ENCODE results near the gene COMP. TPM values are rescaled to one million over a fixed set of nuclear protein-coding genes. Genes with fewer than 3 reads are reported as not detected.

Gene COMP
- total and polyA plus RNA-seq, 4 donors = 9.8 to 142 (median 15.1) TPM

GRCh38 chr19:18789883-18790565 is 1.1 kb downstream of the COMP start:
- 1% methylated on average over 22 to 65 of the region's 65 CpGs for WGBS, 2 donors
- Histone ChIP-seq H3K27me3 (ENCODE audit: control insufficient read depth in 1 of 2, insufficient read depth in 2 of 2, low read length in 1 of 2) (no peaks in the 10 kb centered on the region), H3K4me3 (ENCODE audit: low read length in 2 of 2) (no peak overlapping the region), H3K9me3 (ENCODE audit: control insufficient read depth, low read length) (no peaks in the 10 kb centered on the region), H3K27ac (ENCODE audit: low read depth in 1 of 2, low read length in 2 of 2) (no peak overlapping the region), H3K36me3 (ENCODE audit: control insufficient read depth in 1 of 2, insufficient read depth in 2 of 2, low read length in 1 of 2) (no peaks in the 10 kb centered on the region), H3K4me1 (ENCODE audit: control insufficient read depth in 1 of 2, insufficient read depth in 2 of 2, low read length in 2 of 2) (no peaks in the 10 kb centered on the region)
- intact Hi-C loops (cut with DNase I) = no loop called here
- DNase-seq (peak in 1 of 2 donors; percentile 83), ATAC-seq (ENCODE audit: low FRiP score) (no peak)

GRCh38 chr19:18789422-18789869 is 1.7 kb downstream of the COMP start:
- H3K27me3 ChIP-seq (ENCODE audit: control insufficient read depth in 1 of 2, insufficient read depth in 2 of 2, low read length in 1 of 2) = no peaks in the 10 kb centered on the region
- ATAC-seq (ENCODE audit: low FRiP score) (no peak), DNase-seq (peak in 1 of 2 donors; percentile 76)
- H3K27ac ChIP-seq (ENCODE audit: low read depth in 1 of 2, low read length in 2 of 2) = no peak overlapping the region
- H3K36me3 ChIP-seq (ENCODE audit: control insufficient read depth in 1 of 2, insufficient read depth in 2 of 2, low read length in 1 of 2) = no peaks in the 10 kb centered on the region
- no peak overlapping the region for H3K4me3 ChIP-seq (ENCODE audit: low read length in 2 of 2)
- no peaks in the 10 kb centered on the region for H3K4me1 ChIP-seq (ENCODE audit: control insufficient read depth in 1 of 2, insufficient read depth in 2 of 2, low read length in 2 of 2)
- intact Hi-C loops (cut with DNase I) = no loop called here
- 2 to 3% methylated on average over 19 to 38 of the region's 38 CpGs for WGBS, 2 donors
- H3K9me3 ChIP-seq (ENCODE audit: control insufficient read depth, low read length) = no peaks in the 10 kb centered on the region

- DNase-seq (peak in 1 of 2 donors; percentile 74), ATAC-seq (ENCODE audit: low FRiP score) (no peak)
- Histone ChIP-seq H3K9me3 (ENCODE audit: control insufficient read depth, low read length) (no peaks in the 10 kb centered on the region), H3K36me3 (ENCODE audit: control insufficient read depth in 1 of 2, insufficient read depth in 2 of 2, low read length in 1 of 2) (no peaks in the 10 kb centered on the region), H3K27ac (ENCODE audit: low read depth in 1 of 2, low read length in 2 of 2) (no peak overlapping the region), H3K4me1 (ENCODE audit: control insufficient read depth in 1 of 2, insufficient read depth in 2 of 2, low read length in 2 of 2) (no peaks in the 10 kb centered on the region), H3K4me3 (ENCODE audit: low read length in 2 of 2) (no peak overlapping the region), H3K27me3 (ENCODE audit: control insufficient read depth in 1 of 2, insufficient read depth in 2 of 2, low read length in 1 of 2) (no peaks in the 10 kb centered on the region)
- intact Hi-C loops (cut with DNase I) = no loop called here
- 1 to 2% methylated on average over 65 to 68 of the region's 68 CpGs for WGBS, 2 donors
These were observed 2.3 kb downstream of the COMP start for GRCh38 chr19:18788529-18789421.

GRCh38 chr19:18785179-18786124 is 5.7 kb downstream of the COMP start:
- no peaks in the 10 kb centered on the region for H3K27me3 ChIP-seq (ENCODE audit: control insufficient read depth in 1 of 2, insufficient read depth in 2 of 2, low read length in 1 of 2)
- no peaks in the 10 kb centered on the region for H3K9me3 ChIP-seq (ENCODE audit: control insufficient read depth, low read length)
- WGBS, 2 donors = 8 to 11% methylated on average over 60 to 65 of the region's 65 CpGs
- H3K4me1 ChIP-seq (ENCODE audit: control insufficient read depth in 1 of 2, insufficient read depth in 2 of 2, low read length in 2 of 2) = no peaks in the 10 kb centered on the region
- no peak overlapping the region for H3K27ac ChIP-seq (ENCODE audit: low read depth in 1 of 2, low read length in 2 of 2)
- intact Hi-C loops (cut with DNase I) = no loop called here
- DNase-seq = peak; percentile 79 to 94
- H3K4me3 ChIP-seq (ENCODE audit: low read length in 2 of 2) = no peak overlapping the region
- H3K36me3 ChIP-seq (ENCODE audit: control insufficient read depth in 1 of 2, insufficient read depth in 2 of 2, low read length in 1 of 2) = no peaks in the 10 kb centered on the region
- ATAC-seq (ENCODE audit: low FRiP score) = peak; percentile 77

GRCh38 chr19:18784786-18785120 is 6.4 kb downstream of the COMP start:
- no peaks in the 10 kb centered on the region for H3K4me1 ChIP-seq (ENCODE audit: control insufficient read depth in 1 of 2, insufficient read depth in 2 of 2, low read length in 2 of 2)
- WGBS, 2 donors = 67 to 77% methylated on average over 16 of the region's 16 CpGs
- H3K36me3 ChIP-seq (ENCODE audit: control insufficient read depth in 1 of 2, insufficient read depth in 2 of 2, low read length in 1 of 2) = no peaks in the 10 kb centered on the region
- H3K27me3 ChIP-seq (ENCODE audit: control insufficient read depth in 1 of 2, insufficient read depth in 2 of 2, low read length in 1 of 2) = no peaks in the 10 kb centered on the region
- ATAC-seq (ENCODE audit: low FRiP score) = no peak
- H3K4me3 ChIP-seq (ENCODE audit: low read length in 2 of 2) = no peak overlapping the region
- intact Hi-C loops (cut with DNase I) = no loop called here
- H3K27ac ChIP-seq (ENCODE audit: low read depth in 1 of 2, low read length in 2 of 2) = no peak overlapping the region
- DNase-seq = no peak
- no peaks in the 10 kb centered on the region for H3K9me3 ChIP-seq (ENCODE audit: control insufficient read depth, low read length)

GRCh38 chr19:18783958-18784785 is 6.9 kb downstream of the COMP start:
- ATAC-seq (ENCODE audit: low FRiP score) = no peak
- intact Hi-C loops (cut with DNase I) = no loop called here

GRCh38 chr19:18782559-18783225 is 8.4 kb downstream of the COMP start:
- Histone ChIP-seq H3K9me3 (ENCODE audit: control insufficient read depth, low read length) (no peaks in the 10 kb centered on the region), H3K27me3 (ENCODE audit: control insufficient read depth in 1 of 2, insufficient read depth in 2 of 2, low read length in 1 of 2) (no peaks in the 10 kb centered on the region), H3K36me3 (ENCODE audit: control insufficient read depth in 1 of 2, insufficient read depth in 2 of 2, low read length in 1 of 2) (no peaks in the 10 kb centered on the region), H3K4me1 (ENCODE audit: control insufficient read depth in 1 of 2, insufficient read depth in 2 of 2, low read length in 2 of 2) (no peaks in the 10 kb centered on the region), H3K4me3 (ENCODE audit: low read length in 2 of 2) (no peak overlapping the region), H3K27ac (ENCODE audit: low read depth in 1 of 2, low read length in 2 of 2) (no peak overlapping the region)
- ATAC-seq (ENCODE audit: low FRiP score) (no peak), DNase-seq (no peak)
- intact Hi-C loops (cut with DNase I) = no loop called here
- WGBS, 2 donors = 91% methylated on average over 22 of the region's 22 CpGs

More at GRCh38 chr19:18783958-18784785, 6.9 kb downstream of the COMP start:
- Histone ChIP-seq H3K4me3 (ENCODE audit: low read length in 2 of 2) (no peak overlapping the region), H3K27ac (ENCODE audit: low read depth in 1 of 2, low read length in 2 of 2) (no peak overlapping the region), H3K4me1 (ENCODE audit: control insufficient read depth in 1 of 2, insufficient read depth in 2 of 2, low read length in 2 of 2) (no peaks in the 10 kb centered on the region), H3K27me3 (ENCODE audit: control insufficient read depth in 1 of 2, insufficient read depth in 2 of 2, low read length in 1 of 2) (no peaks in the 10 kb centered on the region), H3K36me3 (ENCODE audit: control insufficient read depth in 1 of 2, insufficient read depth in 2 of 2, low read length in 1 of 2) (no peaks in the 10 kb centered on the region), H3K9me3 (ENCODE audit: control insufficient read depth, low read length) (no peaks in the 10 kb centered on the region)
- DNase-seq = peak in 1 of 2 donors; percentile 44
- 89% methylated on average over 19 of the region's 19 CpGs for WGBS, 2 donors
